ENCODE measurements around the gene ATP5F1D.
A peak's percentile ranks its signal among the peaks of the same experiment; 100 is the strongest.

The ATP5F1D gene

GRCh38 chr19:1214862-1215731 is 26.5 kb upstream of the ATP5F1D start:
- TF ChIP-seq GATA1 (IDR thresholded peaks at IDR 0.05; ENCODE audit: low read depth, low read length) (no peak), POLR2A (IDR thresholded peaks at IDR 0.05; ENCODE audit: low read length) (no peak)
- no peak for DNase-seq

DNA sequence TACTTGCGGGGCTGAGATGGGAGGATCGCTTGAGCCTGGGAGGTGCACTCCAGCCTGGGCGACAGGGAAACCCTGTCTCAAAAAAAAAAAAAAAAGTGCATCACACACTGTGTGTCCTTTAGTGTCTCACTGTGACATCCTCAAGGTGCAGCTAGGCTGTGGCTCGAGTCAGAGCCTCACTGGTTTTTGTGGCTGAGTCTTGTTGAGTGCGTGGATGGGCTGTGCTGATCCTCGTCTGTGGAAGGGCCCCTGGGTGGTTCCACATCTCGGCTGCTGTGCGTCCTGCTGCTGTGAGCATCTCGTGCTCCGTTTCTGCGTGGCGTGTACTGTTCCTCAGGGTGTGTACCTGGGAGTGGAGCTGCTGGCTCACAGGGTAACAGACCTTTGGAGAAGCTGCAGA is 24.8 kb upstream of the ATP5F1D start:
- no peak for DNase-seq
- TF ChIP-seq GATA1 (IDR thresholded peaks at IDR 0.05; ENCODE audit: low read depth, low read length) = no peak
- no peak for TF ChIP-seq POLR2A (IDR thresholded peaks at IDR 0.05; ENCODE audit: low read length)

DNA sequence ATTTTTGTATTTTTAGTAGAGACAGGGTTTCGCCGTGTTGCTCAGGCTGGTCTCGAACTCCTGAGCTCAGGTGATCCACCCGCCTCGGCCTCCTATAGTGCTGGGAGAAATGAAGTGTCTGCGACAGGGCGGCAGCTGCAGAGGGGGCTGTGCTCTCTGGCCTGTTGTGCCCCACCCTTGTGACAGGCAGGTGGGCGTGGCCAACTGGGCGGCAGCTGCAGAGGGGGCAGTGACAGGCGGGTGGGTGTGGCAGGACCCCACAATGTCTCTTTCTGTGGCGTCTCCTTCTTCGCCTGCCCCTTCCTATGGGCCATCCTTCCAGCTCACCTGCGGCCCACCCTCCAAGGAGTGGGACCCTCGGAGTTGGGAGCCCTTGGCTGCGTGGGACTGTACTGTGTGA is 24.2 kb upstream of the ATP5F1D start:
- TF ChIP-seq GATA1 (IDR thresholded peaks at IDR 0.05; ENCODE audit: low read depth, low read length) (no peak), POLR2A (IDR thresholded peaks at IDR 0.05; ENCODE audit: low read length) (no peak)
- DNase-seq = no peak

- DNase-seq = no peak
- TF ChIP-seq GATA1 (IDR thresholded peaks at IDR 0.05; ENCODE audit: low read depth, low read length) (no peak), POLR2A (IDR thresholded peaks at IDR 0.05; ENCODE audit: low read length) (no peak)
Measured at GRCh38 chr19:1218751-1219567, 22.6 kb upstream of the ATP5F1D start.

GRCh38 chr19:1219786-1220476 is 21.6 kb upstream of the ATP5F1D start:
- DNase-seq = no peak
- TF ChIP-seq GATA1 (IDR thresholded peaks at IDR 0.05; ENCODE audit: low read depth, low read length) = no peak
- TF ChIP-seq POLR2A (IDR thresholded peaks at IDR 0.05; ENCODE audit: low read length) = no peak

DNA sequence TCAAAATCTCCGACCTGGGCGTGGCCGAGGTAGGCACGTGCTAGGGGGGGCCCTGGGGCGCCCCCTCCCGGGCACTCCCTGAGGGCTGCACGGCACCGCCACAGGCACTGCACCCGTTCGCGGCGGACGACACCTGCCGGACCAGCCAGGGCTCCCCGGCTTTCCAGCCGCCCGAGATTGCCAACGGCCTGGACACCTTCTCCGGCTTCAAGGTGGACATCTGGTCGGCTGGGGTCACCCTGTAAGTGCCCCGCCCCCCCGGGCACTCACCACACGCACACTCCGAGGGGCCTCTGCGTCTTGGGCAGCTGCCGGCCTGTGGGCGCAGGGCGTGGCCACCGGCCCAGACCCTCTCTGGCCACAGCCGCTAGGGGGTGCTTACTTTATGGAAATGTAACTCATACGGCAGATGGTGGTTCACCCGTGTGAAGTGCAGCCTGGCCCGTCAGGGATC is 21.0 kb upstream of the ATP5F1D start:
- TF ChIP-seq GATA1 (IDR thresholded peaks at IDR 0.05; ENCODE audit: low read depth, low read length) (no peak), POLR2A (IDR thresholded peaks at IDR 0.05; ENCODE audit: low read length) (no peak)
- no peak for DNase-seq

- DNase-seq = peak; percentile 40 to 47
Measured at GRCh38 chr19:1220976-1221903, 20.3 kb upstream of the ATP5F1D start.

GRCh38 chr19:1221904-1222255 is 19.7 kb upstream of the ATP5F1D start:
- DNase-seq = no peak
- TF ChIP-seq GATA1 (IDR thresholded peaks at IDR 0.05; ENCODE audit: low read depth, low read length) (no peak), POLR2A (IDR thresholded peaks at IDR 0.05; ENCODE audit: low read length) (no peak)

More at GRCh38 chr19:1220976-1221903, 20.3 kb upstream of the ATP5F1D start:
- TF ChIP-seq POLR2A (IDR thresholded peaks at IDR 0.05; ENCODE audit: low read length) (no peak), GATA1 (IDR thresholded peaks at IDR 0.05; ENCODE audit: low read depth, low read length) (no peak)

- no peak for DNase-seq
- TF ChIP-seq POLR2A (IDR thresholded peaks at IDR 0.05; ENCODE audit: low read length) = no peak
- TF ChIP-seq GATA1 (IDR thresholded peaks at IDR 0.05; ENCODE audit: low read depth, low read length) = no peak
Measured at GRCh38 chr19:1222394-1222793, 19.2 kb upstream of the ATP5F1D start.

DNA sequence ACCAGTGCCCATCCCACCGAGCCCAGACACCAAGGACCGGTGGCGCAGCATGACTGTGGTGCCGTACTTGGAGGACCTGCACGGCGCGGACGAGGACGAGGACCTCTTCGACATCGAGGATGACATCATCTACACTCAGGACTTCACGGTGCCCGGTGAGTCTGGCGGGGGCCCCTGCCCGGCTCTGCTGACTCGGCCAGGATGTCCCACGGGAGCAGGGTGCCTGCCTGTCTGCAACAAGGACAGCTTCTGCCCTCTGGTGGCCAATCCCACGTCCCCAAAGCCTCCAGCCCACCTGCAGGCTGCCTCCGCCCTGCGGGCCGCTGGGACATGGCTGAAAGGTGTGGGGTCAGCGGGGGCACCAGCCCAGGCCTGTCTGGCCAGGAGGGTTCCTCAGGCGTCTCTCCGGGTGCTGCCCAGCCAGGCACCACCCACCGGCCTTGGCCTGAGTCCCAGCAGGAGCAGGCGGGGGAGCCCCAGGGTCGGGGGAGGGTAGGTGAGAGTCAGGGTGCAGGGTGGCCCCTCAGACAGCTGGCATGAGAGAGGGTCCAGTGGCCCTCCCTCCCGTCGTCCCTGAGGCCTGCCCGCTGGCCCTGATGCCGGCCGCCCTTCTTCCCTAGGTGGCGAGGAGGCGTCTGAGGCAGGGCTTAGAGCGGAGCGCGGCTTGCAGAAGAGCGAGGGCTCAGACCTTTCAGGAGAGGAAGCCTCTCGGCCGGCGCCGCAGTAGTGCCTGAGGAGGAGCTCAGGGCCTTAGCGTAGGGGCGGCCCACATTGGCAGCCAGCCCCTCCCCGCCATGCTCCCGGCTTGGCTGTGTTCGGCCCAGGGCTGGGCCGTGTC is 18.3 kb upstream of the ATP5F1D start:
- peak; percentile 43 to 59 for DNase-seq
- TF ChIP-seq POLR2A (IDR thresholded peaks at IDR 0.05; ENCODE audit: low read length) (no peak), GATA1 (IDR thresholded peaks at IDR 0.05; ENCODE audit: low read depth, low read length) (no peak)

DNA sequence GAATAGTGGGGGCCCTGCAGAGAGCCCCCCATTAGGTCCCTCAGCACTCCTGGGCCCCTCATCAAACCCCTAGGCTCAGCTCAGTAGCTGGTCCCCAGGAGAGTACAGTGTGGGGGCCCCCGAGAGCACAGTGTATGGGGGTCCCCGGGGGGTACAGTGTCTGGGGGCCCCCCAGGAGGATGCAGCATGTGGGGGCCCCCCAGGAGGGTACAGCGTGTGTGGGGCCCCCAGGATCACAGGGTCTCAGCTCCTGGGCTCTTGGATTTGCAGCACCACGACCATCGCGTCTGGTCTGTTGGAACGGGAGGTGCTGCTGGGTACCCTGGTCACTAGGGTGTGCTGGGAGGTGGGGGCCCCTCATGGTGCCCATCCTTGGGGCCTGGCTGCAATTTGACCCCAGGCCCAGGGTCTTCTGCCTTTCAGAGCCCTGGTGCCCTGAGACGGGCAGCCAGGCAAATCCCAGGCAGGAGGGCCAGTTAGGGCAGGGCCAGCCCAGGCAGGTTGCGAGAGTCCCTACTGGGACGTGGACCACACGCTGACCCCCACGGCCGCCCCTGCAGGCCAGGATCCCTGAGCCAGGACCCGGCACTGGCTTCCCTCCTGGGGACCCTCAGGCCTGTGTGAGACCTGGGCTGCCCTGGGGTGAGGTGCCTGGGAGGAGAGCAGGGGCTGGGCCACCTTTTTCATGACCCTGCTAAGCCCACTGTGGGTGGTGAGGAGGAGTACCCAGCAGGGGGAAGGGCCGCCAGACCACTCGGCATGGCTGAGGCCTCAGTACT is 17.3 kb upstream of the ATP5F1D start:
- TF ChIP-seq GATA1 (IDR thresholded peaks at IDR 0.05; ENCODE audit: low read depth, low read length) (no peak), POLR2A (IDR thresholded peaks at IDR 0.05; ENCODE audit: low read length) (no peak)
- no peak for DNase-seq

Data from erythroblast (primary cell).